Adrenal gland (tissue), 5 donors: ENCODE measurements around the gene VAMP2.

ENCODE experiments used
- CTCF ChIP-seq, 6 experiments: fragments of 450-650 bp in 4 of 6; fragments of 200-600 bp in 2 of 6; sonication (generic) in 1 of 6; IDR thresholded peaks; 1 replicate in 5 of 6; 2 replicates in 1 of 6; pipeline versions ENCODE4 v1.5.1 to v1.8.0; 2016 to 2021; ENCODE audit warnings: antibody characterized with exemption in 6 of 6, mild to moderate bottlenecking in 2 of 6, moderate library complexity in 1 of 6
- POLR2A ChIP-seq, 2 donors: fragments of 450-650 bp; IDR thresholded peaks; one replicate each; pipeline ENCODE4 v1.6.1; 2017; ENCODE audit warnings: antibody characterized with exemption in 2 of 2, mild to moderate bottlenecking in 2 of 2, moderate library complexity in 1 of 2
- donor health status: DM: no; HTN: no; CAD: no.

- no peak for TF ChIP-seq CTCF (IDR thresholded peaks at IDR 0.05)
- TF ChIP-seq POLR2A (IDR thresholded peaks at IDR 0.05) = no peak
Observed at GRCh38 chr17:8176197-8176940, 13.6 kb upstream of the VAMP2 start, which contains the start of gene TMEM107.
